ENCODE results near the gene PIK3IP1. TPM values are rescaled to one million over a fixed set of nuclear protein-coding genes. Genes with fewer than 3 reads are reported as not detected.
A peak's percentile ranks its signal among the peaks of the same experiment; 100 is the strongest.

The PIK3IP1 gene
- total RNA-seq, 1 experiment from 2014 or later = 0.87 TPM

DNA sequence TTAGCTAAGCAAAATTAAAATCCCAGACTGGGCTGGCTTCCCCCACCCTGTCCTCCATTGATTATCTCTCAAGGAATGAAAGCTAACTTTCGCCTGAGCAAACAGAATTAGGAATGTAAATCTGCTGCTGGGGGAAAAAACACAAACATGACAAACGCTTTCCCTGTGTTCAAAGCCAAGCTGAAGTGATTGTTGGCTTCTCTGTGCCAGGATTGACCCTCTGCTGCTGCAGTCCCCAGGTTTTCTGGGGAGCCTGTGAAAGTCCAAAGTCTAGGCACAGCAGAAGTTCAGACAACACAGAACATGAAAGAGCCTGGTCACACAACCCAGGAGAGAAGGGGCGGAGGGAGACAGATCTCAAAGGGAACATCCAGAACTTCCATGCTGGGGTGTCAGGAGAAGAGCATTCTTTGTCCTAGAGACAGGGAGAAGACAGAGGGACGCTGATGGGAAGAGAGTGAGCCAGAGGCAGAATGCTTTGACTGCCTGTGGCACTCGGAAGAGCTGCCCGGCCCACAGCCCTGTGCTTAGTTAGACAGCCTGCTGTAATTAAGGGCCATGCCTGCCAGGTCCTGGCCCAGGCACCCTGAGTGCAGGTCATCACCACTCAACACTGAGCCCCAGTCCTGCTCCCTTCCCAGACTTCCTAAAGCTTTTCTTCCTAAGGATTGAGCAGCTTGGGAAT lies 47.0 kb upstream of the PIK3IP1 start:
- peaks cover 16% of the 10 kb centered on the region for H3K23me2 ChIP-seq (ENCODE audit: insufficient read length, low read depth, low read length, poor library complexity, severe bottlenecking)
- no peak overlapping the region for H3K4me2 ChIP-seq (ENCODE audit: insufficient read depth, insufficient read length, low read length)
- no peaks in the 10 kb centered on the region for H3K27me3 Mint-ChIP-seq (ENCODE audit: low read depth)
- TF ChIP-seq, protein P1, sequence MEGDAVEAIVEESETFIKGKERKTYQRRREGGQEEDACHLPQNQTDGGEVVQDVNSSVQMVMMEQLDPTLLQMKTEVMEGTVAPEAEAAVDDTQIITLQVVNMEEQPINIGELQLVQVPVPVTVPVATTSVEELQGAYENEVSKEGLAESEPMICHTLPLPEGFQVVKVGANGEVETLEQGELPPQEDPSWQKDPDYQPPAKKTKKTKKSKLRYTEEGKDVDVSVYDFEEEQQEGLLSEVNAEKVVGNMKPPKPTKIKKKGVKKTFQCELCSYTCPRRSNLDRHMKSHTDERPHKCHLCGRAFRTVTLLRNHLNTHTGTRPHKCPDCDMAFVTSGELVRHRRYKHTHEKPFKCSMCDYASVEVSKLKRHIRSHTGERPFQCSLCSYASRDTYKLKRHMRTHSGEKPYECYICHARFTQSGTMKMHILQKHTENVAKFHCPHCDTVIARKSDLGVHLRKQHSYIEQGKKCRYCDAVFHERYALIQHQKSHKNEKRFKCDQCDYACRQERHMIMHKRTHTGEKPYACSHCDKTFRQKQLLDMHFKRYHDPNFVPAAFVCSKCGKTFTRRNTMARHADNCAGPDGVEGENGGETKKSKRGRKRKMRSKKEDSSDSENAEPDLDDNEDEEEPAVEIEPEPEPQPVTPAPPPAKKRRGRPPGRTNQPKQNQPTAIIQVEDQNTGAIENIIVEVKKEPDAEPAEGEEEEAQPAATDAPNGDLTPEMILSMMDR (conservative IDR thresholded peaks at IDR 0.05) = no peak
- no peak overlapping the region for H4K5ac ChIP-seq (ENCODE audit: insufficient read length, low read depth, low read length)
- peaks cover 6% of the 10 kb centered on the region for H3K79me1 ChIP-seq (ENCODE audit: insufficient read depth, low read depth, low read length, poor library complexity, severe bottlenecking)
- no peak overlapping the region for H3T11ph ChIP-seq (ENCODE audit: low read length)
- H3K9me3 Mint-ChIP-seq = no peaks in the 10 kb centered on the region
- no peaks in the 10 kb centered on the region for H3K27me3 ChIP-seq (ENCODE audit: insufficient read depth, low read length)
- H2BK120ac ChIP-seq (ENCODE audit: low read depth, low read length, poor library complexity, severe bottlenecking) = no peak overlapping the region
- WGBS (ENCODE audit: extremely low coverage, insufficient read length, low lambda C conversion rate) = no CpG with 5 or more reads among the region's 6 CpGs
- H3K14ac ChIP-seq (ENCODE audit: insufficient read depth, low read length) = no peak overlapping the region
- peaks cover 2% of the 10 kb centered on the region; the same call in 1 of the 2 replicates for H3K79me2 ChIP-seq (ENCODE audit: insufficient read depth, low read length)
- H3K4ac ChIP-seq (ENCODE audit: low read depth, low read length) = no peak overlapping the region
- H2AFZ ChIP-seq (ENCODE audit: low read length) = no peak overlapping the region
- H2BK12ac ChIP-seq (ENCODE audit: insufficient read length, low read depth, low read length) = no peak overlapping the region
- H3K18ac ChIP-seq (ENCODE audit: insufficient read length, low read depth, low read length) = no peak overlapping the region
- peaks cover 51 to 52% of the 10 kb centered on the region in 2 experiments for H3K4me1 Mint-ChIP-seq
- H3K23ac ChIP-seq (ENCODE audit: insufficient read length, low read depth, low read length) = no peak overlapping the region
- no peak overlapping the region; a peak in 2 of 5 replicates for H3K4me3 Mint-ChIP-seq
- no peak overlapping the region for H4K91ac ChIP-seq (ENCODE audit: insufficient read length, low read depth, low read length)
- H2BK20ac ChIP-seq (ENCODE audit: low read depth, low read length, poor library complexity, severe bottlenecking) = no peak overlapping the region
- DNase-seq = no peak
- no peak overlapping the region for H3K9ac ChIP-seq (ENCODE audit: extremely low read depth, insufficient read length, low read length)
- no peaks in the 10 kb centered on the region for H4K20me1 ChIP-seq (ENCODE audit: control insufficient read depth, insufficient read depth, insufficient read length)
- no peak overlapping the region for H4K8ac ChIP-seq (replicated peaks; ENCODE audit: insufficient read length, low read depth, low read length)
- H3K27ac Mint-ChIP-seq = peak overlapping the region; percentile 66 to 92 (median 76)
- H2BK15ac ChIP-seq (ENCODE audit: low read depth, low read length) = no peak overlapping the region
- H3K27ac ChIP-seq (ENCODE audit: insufficient read length, low read depth, low read length) = no peak overlapping the region
- no peak overlapping the region for H2BK5ac ChIP-seq (ENCODE audit: insufficient read length, low read length)
- H3K36me3 Mint-ChIP-seq (ENCODE audit: insufficient read depth in 1 of 3, low read depth in 3 of 3) = peaks cover 57 to 94% (median 76%) of the 10 kb centered on the region in 3 experiments
- no peak overlapping the region for H2AK5ac ChIP-seq (ENCODE audit: insufficient read length, low read length)
- H3K4me1 ChIP-seq (ENCODE audit: insufficient read depth, low read length) = peaks cover 4% of the 10 kb centered on the region; the same call in 1 of the 2 replicates
- no peak overlapping the region for H3K56ac ChIP-seq (ENCODE audit: insufficient read length, low read depth, low read length)
- no peaks in the 10 kb centered on the region for H3K9me3 ChIP-seq (ENCODE audit: control insufficient read depth, low read depth, low read length)
